HG03039 (cell line): ENCODE measurements around the gene ACVR2B.

ENCODE experiments used
- ATAC-seq: cut with Tn5 transposase; IDR thresholded peaks from one replicate; pipeline ENCODE4 v1.9.1; 2021; ENCODE audit warnings: mild to moderate bottlenecking, moderate library complexity; ENCODE audit not compliant: unreplicated experiment

The ACVR2B gene

GRCh38 chr3:38480930-38481329 lies 27.2 kb downstream of the ACVR2B start:
- ATAC-seq = no peak

GRCh38 chr3:38482951-38483350 lies 29.3 kb downstream of the ACVR2B start:
- no peak for ATAC-seq

- ATAC-seq = peak; percentile 76
These were observed 33.6 kb downstream of the ACVR2B start for GRCh38 chr3:38487323-38487722.

GRCh38 chr3:38488949-38489348 lies 35.3 kb downstream of the ACVR2B start:
- ATAC-seq = no peak

GRCh38 chr3:38489766-38490165 lies 36.1 kb downstream of the ACVR2B start:
- ATAC-seq = no peak

GRCh38 chr3:38490281-38491030 lies 36.8 kb downstream of the ACVR2B start:
- no peak for ATAC-seq

GRCh38 chr3:38491215-38491614 lies 37.5 kb downstream of the ACVR2B start:
- ATAC-seq = no peak

GRCh38 chr3:38493031-38493430 lies 39.3 kb downstream of the ACVR2B start:
- ATAC-seq = no peak

GRCh38 chr3:38496131-38496910 lies 42.6 kb downstream of the ACVR2B start, which contains the start of gene EXOG:
Gene EXOG, plus strand, starts transcription at chr3:38496340. Its CDS starts 28 bp downstream, at chr3:38496368.
- peak; percentile 85 for ATAC-seq

- ATAC-seq = no peak
These were observed 43.3 kb downstream of the ACVR2B start for GRCh38 chr3:38497031-38497430.

GRCh38 chr3:38500688-38501417 lies 47.2 kb downstream of the ACVR2B start:
- ATAC-seq = no peak

- ATAC-seq = peak; percentile 90
These were observed 53.4 kb downstream of the ACVR2B start for GRCh38 chr3:38507120-38507519.

- ATAC-seq = no peak
These were observed 56.0 kb downstream of the ACVR2B start for GRCh38 chr3:38509732-38510131.

- no peak for ATAC-seq
These were observed 56.9 kb downstream of the ACVR2B start for GRCh38 chr3:38510631-38511030.

GRCh38 chr3:38511546-38511945 lies 57.9 kb downstream of the ACVR2B start:
- no peak for ATAC-seq

GRCh38 chr3:38515367-38515766 lies 61.7 kb downstream of the ACVR2B start:
- ATAC-seq = no peak

GRCh38 chr3:38516669-38517068 lies 63.0 kb downstream of the ACVR2B start:
- ATAC-seq = no peak

- no peak for ATAC-seq
These were observed 65.3 kb downstream of the ACVR2B start for GRCh38 chr3:38519000-38519399.

GRCh38 chr3:38519651-38520050 lies 66.0 kb downstream of the ACVR2B start:
- no peak for ATAC-seq

- no peak for ATAC-seq
These were observed 67.8 kb downstream of the ACVR2B start for GRCh38 chr3:38521391-38521987.

- no peak for ATAC-seq
These were observed 68.3 kb downstream of the ACVR2B start for GRCh38 chr3:38522002-38522401.
